Measurements from ENCODE around the gene SIPA1.

- TF ChIP-seq EZH2 (IDR thresholded peaks at IDR 0.05) (no peak), POLR2AphosphoS5 (IDR thresholded peaks at IDR 0.05; ENCODE audit: borderline replicate concordance, low read depth, low read length) (no peak)
Measured at GRCh38 chr11:65698205-65698604, 60.3 kb downstream of the SIPA1 start.
